ENCODE data around the gene PLEKHG2. TPM values are rescaled to one million over a fixed set of nuclear protein-coding genes. Genes with fewer than 3 reads are reported as not detected.
A peak's percentile ranks its signal among the peaks of the same experiment; 100 is the strongest.

PLEKHG2 gene
- total RNA-seq, 1 experiment from 2014 or later, result 16.7 TPM

DNA sequence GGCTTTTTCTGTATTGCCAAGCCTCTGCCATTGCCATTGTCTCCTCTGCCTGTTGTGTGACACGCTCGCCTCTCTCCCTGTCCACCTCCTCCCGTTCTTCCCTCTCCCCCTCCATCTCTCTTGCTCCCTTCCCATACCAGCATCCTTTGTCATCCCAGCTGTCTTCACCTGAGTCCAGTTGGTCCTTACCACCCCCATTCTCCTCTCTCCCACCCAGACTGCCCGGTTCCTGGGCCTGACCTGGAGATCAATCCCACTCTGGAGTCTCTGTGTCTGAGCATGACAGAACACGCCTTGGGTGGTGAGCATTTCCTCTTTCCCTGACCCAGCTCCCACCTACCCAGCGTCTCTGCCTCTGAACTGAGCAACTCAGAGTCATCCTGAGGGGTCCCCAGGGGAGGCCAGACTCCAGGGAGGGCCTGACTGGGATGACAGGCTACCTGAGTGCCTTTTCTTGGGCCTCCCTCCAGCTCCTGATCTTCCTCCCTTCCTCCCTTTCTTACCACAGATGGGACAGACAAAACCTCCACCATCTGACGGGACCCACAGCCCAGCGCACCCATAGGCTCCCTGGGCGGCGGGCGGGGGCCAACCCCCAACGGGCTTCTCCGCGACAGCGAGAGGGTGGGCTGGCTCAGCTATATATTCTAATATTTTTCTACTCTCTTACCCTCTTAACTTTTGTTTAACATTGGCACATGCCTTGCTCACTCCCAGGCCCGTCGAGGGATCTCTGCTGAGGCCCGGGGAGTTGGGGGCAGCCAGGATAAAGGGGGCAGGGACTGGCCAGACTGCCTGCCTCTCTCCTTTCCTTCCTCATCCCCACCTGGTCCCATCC is 29.3 kb upstream of the PLEKHG2 start:
- DNase-seq (ENCODE audit: extremely low read depth, low read depth), result no peak

DNA sequence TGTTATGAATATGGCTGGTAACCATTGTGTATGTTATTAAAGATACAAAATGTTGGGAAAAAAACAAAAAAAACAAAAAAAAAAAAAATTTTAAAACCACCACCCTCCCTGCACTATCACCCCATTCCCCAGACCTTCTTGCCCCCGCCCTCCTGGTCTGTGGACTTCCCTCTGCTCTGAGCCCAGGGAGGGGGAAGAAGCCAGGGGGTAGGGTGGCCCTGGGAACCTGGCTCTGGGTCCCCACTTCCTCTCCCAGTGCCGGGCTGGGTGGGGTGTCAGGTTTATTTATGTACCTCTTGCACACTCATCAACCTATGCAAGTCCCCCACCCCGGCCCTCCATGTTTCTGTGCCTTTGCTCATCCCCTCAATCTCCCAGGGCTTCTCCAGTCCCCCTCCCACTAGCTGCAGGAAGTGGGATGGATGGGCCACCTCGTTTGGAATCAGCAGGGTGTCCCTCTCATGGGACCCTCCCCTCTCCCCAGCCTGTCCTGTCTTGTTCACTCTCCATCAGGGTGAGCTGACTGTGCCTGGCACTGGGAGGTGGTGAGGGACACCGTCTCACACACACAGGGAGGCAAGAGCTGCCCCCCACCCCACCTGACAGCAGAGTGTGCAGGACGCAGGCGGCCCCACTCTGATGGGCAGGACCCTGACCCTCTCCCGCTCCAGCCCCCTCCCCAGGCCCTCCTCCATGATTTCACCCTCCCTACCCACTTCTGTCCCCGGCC is 27.5 kb upstream of the PLEKHG2 start:
- DNase-seq (ENCODE audit: extremely low read depth, low read depth), result no peak

DNA sequence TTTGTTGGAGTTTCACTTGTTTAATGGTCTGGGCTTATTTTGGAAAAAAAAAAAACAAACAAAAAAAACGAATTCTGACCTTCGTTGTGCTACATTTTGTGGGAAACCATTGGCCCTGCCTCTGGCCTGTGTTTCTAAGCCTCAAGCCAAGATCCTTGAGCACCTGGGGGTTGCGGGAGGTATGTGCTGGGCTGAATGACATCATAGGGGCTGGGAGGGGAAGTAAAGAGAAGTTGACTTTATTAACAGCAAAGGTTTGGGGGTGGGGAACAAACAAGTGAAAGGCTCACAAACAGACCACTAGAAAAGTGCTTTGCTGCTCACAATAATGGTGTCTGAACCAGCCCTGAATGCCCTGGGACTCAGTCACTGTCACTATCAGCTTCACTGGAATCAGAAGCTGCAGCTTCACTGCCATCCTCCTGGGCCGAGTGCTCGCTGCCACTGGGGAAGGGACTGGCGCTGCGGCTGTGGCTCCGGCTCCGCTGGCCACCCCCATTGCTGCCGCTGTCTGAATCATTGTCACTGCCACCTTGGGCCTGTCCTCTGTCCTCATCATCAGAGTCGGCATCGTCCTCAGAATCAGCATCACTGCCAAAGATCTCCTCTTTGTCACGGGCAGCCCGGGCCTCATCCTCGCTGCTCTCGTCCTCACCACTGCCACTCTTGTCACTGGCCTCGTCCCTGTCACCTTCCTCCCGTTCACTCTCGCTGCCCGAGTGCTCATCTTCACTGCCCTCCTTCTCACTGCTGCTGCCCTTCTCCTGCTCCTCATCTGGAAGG is 26.6 kb upstream of the PLEKHG2 start:
- DNase-seq (ENCODE audit: extremely low read depth, low read depth), result no peak

DNA sequence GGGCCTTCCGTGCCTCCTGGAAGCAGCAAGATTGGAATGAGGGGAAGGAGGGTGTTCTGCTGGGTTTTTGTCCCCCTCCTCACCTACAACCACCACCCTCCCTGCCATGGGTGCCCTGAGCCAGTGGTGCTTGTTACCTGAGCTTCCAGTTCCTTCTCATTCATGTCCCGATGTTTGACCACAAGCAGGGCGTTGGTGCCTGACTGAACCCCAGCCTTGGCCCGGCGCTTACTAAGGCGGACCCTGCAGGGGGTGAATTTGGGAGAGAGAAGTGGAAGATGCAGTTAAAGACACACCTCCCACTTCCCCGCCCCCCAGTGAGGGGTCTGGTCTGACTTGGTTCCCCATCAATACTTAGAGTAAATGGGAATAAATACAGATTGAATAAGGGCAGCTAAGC is 25.9 kb upstream of the PLEKHG2 start:
- DNase-seq (ENCODE audit: extremely low read depth, low read depth), result no peak

DNA sequence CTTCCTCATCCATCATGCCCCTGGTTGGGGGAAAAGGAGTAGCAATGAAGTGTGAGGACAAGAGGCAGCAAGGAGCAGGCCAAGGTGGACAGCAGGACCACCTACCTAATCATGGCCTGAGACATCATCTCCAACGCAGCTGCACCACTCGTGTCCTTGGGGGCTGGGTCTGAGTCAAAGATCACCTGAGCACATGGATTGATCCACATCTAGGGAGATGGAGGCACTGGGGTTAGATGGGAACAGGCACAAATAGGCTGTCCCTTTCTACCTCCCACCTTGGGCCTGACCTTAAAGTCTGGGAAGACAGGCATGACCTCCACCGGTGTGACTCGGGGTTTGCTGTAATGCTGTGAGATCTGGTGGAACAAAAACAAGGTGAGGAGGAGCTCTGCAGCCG is 23.8 kb upstream of the PLEKHG2 start:
- no peak for DNase-seq (ENCODE audit: extremely low read depth, low read depth)

DNA sequence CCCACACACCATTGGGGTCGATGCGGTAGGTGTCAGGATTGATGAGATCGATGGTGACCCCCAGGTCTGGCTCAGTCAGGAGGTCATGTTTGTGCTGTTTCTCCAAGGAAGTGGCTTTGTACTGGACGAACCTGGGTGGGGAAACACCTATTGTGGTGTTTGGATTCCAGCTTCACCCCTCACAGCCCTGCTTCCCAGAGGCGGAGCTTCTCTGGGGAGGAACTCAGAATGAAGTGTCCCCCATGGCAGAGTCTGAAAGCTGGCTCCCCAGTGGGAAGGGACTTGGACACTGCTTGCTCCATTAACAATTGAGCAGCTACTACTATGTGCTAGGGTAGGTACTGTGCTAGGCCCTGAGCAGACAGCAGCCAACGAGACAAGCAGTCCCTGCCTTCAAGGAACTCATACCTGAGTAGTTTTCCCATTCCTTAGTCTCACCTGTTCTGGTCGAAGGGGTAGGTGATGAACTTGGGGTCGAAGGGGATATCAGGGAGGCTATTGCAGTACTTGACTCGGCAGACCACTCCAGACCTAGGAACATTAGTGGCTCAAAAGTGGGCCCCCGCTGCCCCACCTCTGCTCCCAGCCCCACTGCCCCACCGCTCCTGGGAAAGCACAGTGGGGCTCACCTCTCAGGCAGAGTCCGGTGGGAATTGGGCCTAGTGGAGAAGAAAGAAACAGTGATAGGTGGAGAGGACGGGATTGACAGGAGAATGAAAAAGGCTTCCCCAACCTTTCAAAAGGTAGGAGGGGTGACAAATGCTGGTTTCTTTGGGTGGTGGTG is 22.6 kb upstream of the PLEKHG2 start:
- no peak for DNase-seq (ENCODE audit: extremely low read depth, low read depth)

DNA sequence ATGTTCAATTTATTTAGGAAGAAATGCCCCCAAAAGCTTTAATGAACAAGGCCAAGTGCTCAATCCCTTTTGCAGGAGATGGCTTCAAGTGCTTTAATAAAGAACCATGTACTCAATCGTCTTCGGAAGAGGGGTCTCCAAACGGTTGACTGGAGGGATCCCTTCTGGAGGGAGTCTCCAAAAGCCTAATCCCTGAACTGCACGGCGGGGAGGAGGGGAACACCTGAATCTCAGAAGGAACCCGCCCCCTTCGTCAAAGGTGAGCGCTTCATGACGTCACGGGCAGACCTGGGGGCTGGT is 22.1 kb upstream of the PLEKHG2 start:
- DNase-seq (ENCODE audit: extremely low read depth, low read depth), result no peak

DNA sequence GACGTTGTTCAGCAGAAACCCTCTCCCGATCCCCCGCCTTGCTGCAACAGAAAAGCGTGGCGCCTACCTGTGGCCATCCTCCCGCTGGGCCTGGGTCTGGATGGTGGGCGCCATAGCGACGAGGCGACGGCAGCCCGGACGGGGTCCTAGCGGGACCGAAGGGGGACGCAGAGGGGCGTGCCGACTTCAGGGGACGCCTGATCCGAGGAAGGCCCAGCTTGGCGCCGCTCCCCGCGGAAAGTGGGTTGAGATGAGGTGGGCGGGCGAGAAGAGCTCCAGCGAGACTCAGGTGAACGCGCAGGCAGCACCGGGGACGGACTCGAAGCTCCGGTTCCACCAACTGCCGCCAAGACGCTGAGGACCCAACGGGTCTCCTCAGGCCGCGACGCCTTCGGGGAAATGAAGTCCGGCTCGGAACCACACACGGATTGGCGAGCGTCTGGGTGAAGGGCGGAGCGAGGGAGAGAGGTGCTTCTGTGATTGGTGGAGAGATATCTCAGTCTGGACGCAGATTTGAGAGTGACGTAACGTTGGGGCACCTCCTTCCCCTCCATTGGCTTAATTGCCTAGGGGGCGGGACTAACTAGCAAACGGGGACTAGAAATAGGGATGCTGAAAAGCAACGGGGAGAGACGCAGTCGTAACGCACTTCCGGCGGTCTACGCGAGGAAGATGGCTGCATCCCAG is 21.6 kb upstream of the PLEKHG2 start, which contains the start of the genes MED29 and PAF1:
Gene MED29 (plus strand): TSS at position 628 of the 687 bp plus-strand sequence. CDS start 45 bp downstream, at position 673.
Gene PAF1 (minus strand): TSS at position 356 of the 687 bp plus-strand sequence. CDS start 242 bp downstream, at position 114.
- peak; percentile 99 for DNase-seq (ENCODE audit: extremely low read depth, low read depth)

DNA sequence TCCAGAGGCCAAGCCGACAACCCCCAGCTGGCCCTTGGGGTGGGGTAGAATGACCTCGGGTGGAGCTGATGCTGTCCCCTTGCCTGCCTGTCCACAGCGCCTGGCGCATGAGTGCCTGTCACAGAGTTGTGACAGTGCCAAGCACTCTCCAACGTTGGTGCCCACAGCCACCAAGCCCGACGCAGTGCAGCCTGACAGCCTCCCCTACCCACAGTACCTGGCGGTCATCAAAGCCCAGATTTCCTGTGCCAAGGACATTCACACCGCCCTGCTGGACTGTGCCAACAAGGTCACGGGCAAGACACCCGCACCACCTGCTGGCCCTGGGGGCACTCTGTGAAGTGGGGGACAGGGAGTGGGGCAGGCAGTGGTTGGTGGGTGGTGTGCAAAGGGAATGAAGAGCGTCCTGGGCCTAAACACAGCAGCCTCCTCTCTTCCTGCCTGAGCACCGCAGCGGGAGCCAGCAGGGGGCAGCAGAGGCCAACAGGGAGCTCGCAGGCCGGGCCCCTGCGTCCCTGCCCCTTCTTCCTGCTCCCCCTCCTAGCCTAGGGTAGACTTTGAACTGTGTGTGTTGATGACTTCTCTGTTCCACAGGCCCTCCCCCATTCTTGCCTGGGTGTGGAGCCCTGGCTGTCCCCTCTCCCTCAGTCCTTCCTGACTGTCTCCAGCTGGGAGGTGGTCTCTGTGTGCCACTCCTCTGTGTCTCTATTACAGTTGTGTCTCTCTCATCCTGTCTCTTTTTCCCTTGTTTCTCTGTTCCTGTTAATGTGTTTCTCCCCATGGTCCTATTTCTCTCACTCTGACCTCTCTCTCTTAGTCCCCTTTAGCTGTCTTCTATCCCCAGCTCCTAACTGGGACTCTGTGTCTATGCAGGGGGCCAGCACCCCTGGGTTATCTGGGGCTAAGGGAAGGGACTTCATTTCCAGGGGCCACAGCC is 14.8 kb upstream of the PLEKHG2 start:
- peak; percentile 86 for DNase-seq (ENCODE audit: extremely low read depth, low read depth)

DNA sequence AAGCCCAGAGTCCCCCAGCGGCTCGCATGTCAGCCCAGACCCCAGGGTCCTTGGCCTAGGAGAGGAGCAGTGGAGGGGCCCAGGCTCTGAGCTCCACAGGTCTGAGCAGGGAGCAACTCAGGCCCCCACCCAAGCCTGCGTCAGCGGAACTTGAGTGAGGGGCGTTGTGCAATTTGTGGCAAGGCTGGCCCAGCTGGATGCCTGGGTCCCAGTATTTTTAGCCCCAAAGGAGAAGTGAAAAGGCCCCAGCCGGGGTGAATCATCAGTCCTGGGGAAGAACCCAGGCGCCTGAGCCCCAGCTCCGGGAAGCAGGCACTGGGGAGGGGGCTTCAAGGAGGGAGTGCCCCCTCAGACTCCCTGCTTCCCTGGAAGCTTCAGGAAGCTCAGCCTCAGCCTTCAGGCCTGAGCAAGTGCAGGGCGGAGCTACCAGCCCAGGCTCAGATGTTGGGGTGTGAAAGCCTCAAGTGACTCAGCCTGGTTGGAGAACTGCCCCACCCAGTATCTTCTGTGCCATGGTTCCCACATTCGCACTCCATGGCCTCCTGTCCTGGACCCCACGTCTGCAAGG is 14.1 kb upstream of the PLEKHG2 start:
- DNase-seq (ENCODE audit: extremely low read depth, low read depth), result peak; percentile 83

DNA sequence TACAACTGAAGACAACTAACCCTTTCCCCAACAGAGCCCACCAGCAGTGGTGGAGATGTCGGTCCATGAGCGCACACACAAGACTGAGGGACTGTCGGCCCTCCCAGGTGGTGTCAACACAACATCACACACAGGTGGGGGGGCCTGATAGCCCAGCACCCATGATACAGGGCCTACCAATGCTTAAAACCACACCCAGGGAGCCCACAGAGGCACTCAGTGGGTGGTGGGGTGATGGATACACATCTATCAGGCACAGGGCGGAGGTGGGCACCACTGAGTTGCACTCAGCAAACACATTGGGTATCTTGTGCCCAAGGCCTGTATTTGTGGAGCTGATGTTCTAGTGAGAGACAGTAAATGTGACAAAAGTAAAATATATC is 12.8 kb upstream of the PLEKHG2 start:
- DNase-seq (ENCODE audit: extremely low read depth, low read depth), result no peak

DNA sequence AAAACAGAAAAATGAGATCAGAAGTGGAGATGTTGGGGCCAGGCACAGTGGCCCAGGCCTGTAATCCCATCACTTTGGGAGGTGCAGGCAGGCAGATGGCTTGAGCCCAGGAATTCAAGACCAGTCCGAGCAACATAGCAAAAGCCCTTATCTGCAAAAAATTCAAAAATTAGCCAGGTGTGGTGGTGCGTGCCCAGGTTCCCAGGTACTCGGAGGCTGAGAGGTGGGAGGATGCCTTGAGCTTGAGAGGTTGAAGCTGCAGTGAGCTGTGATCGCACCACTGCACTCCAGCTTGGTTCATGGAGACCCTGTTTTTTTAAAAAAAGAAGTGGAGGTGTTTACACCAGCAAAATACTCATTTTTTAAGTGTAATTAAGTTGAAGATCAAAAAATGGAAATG is 12.4 kb upstream of the PLEKHG2 start:
- no peak for DNase-seq (ENCODE audit: extremely low read depth, low read depth)

DNA sequence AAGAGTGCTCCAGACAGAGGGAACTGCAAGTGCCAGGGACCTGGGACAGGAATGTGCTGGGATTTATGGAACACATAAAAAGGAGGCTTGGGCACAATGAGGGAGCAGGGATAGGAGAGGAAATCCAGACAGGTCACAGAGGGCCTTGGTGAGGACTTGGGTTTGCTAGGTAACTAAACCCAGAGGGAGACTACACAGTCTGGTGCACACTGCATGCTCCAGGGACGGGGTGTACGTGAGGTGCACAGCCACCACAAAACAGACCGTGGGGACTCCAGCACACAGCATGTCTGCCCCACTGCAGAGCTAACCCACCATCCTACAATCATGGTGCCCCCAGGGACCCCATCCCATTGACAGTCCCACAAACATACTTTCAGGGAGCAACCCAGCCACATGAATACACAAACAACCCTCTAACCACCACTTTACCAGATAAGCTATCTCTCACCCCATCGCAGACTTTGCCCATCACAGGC is 11.4 kb upstream of the PLEKHG2 start:
- no peak for DNase-seq (ENCODE audit: extremely low read depth, low read depth)

DNA sequence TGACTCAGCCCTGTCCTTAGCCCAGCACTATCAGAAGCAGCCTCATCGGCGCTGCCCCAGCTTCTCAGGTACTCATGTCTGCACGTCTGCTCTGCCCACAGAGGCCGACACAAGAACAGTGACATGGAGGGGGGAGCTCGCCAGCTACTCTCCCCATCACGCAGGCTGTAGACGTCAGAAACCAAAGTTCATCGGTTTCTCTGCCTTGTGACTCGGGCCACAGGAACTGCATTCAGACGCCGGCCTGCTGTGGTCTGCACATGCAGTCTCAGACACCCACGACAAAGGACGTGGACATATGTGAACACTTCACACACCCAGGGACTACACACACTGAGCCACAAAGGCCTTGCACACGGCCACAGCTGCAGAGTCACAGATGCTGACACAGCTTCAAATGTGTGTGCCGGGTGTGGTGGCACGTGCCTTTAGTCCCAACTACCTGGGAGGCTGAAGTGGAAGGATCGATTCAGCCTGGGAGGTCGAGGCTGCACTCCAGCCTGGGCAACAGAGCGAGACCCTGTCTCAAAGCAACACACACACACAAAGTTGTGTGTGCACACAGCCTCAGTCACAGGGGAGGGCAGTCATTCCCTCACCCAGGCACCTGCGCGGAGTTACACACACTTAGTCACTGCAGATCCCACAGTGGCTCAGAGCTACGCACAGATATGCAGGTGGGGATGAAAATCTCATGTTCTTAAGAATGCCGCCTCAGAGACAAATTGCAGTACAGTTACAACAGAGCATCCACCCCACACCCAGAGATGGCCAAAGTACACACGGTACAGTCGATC is 10.7 kb upstream of the PLEKHG2 start:
- DNase-seq (ENCODE audit: extremely low read depth, low read depth), result peak; percentile 65

DNA sequence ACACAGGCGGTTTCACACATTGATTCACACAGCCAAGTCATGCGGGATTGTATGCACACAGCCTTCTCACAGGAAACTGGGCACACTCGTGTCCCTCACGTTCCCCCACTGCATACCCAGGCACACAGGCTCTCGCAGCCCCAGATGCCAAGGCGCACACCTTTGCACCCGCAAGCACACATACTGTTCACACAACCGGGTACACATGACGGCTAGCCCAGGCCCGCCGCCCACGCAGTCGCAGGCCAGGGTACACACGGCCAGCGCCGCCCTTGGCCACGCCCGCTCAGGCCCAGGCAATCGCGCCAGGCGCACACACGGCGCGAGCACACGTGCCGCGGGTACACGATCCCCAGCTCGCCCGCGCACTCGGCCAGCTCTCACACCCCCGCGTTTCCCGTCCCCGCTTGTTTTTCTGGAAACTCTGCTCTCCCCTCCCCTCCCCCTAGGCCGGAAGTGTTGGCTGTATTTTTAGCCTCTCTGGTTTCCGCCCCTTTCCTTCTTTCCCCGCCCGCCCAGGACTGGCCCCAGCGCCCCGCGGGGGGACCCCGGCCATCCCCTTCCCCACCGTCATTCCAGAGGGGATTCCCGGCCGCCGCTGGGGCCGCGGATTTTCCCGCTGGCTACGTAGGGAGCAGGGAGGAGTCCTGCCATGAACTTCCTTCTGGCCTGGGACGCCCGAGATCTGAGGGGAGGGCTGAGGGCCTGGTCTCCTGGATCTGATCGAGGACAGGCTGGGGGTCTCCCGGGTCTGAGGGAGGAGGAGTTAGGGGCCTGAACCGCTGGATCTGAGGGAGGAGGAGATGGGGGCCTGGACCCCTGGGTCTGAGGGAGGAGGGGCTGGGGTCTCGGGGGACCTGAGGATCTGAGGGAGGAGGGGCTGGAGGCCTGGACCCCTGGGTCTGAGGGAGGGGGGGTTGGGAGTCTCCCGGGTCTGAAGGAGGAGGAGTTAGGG is 9.8 kb upstream of the PLEKHG2 start:
- DNase-seq (ENCODE audit: extremely low read depth, low read depth), result no peak
